RWPE2 (cell line): Measurements from ENCODE around the gene PITRM1.
A peak's percentile ranks its signal among the peaks of the same experiment; 100 is the strongest.

ENCODE experiments used
- ATAC-seq: fragments of 200-7000 bp; cut with Tn5 transposase; 3 replicates; pipeline ENCODE4 v1.9.1; 2021; ENCODE audit warnings: low read depth
- DNase-seq: peaks from one replicate; pipeline ENCODE4 v3.0.0-alpha.2; 2020; ENCODE audit warnings: low spot score
- H3K27ac ChIP-seq: fragments of 450-650 bp; 2 replicates; pipeline ENCODE4 v1.5.1; 2017; ENCODE audit warnings: mild to moderate bottlenecking; ENCODE audit not compliant: poor library complexity, severe bottlenecking
- H3K27me3 ChIP-seq: fragments of 250-450 bp; sonication (Bioruptor Pico); 2 replicates; pipeline ENCODE4 v1.5.1; 2021; ENCODE audit warnings: mild to moderate bottlenecking, moderate library complexity; ENCODE audit not compliant: insufficient read depth, poor library complexity, severe bottlenecking
- H3K36me3 ChIP-seq: fragments of 250-450 bp; sonication (Bioruptor Pico); 2 replicates; pipeline ENCODE4 v1.5.1; 2020; ENCODE audit warnings: low read depth, mild to moderate bottlenecking, moderate library complexity
- H3K4me1 ChIP-seq: fragments of 250-450 bp; sonication (Bioruptor Pico); 2 replicates; pipeline ENCODE4 v1.5.1; 2021; ENCODE audit warnings: mild to moderate bottlenecking, moderate library complexity; ENCODE audit not compliant: insufficient read depth, poor library complexity, severe bottlenecking
- H3K4me3 ChIP-seq: fragments of 250-450 bp; sonication (Bioruptor Pico); 2 replicates; pipeline ENCODE4 v1.5.1; 2021; ENCODE audit warnings: mild to moderate bottlenecking, moderate library complexity; ENCODE audit not compliant: severe bottlenecking
- H3K9me3 ChIP-seq: fragments of 250-450 bp; sonication (Bioruptor Pico); 2 replicates; pipeline ENCODE4 v1.5.1; 2021; ENCODE audit warnings: mild to moderate bottlenecking, moderate library complexity; ENCODE audit not compliant: severe bottlenecking
- CTCF ChIP-seq: fragments of 450-650 bp; IDR thresholded peaks from one replicate; pipeline ENCODE4 v1.5.1; 2017; ENCODE audit warnings: mild to moderate bottlenecking, moderate library complexity; ENCODE audit not compliant: poor library complexity, severe bottlenecking

PITRM1 gene

GRCh38 chr10:3162533-3162932 is 10.0 kb downstream of the PITRM1 start:
- ATAC-seq = no peak
- no peak overlapping the region for H3K4me3 ChIP-seq

GRCh38 chr10:3159152-3159551 is 13.4 kb downstream of the PITRM1 start:
- Histone ChIP-seq H3K4me1 (no peaks in the 10 kb centered on the region), H3K36me3 (peaks cover 83% of the 10 kb centered on the region)
- no peak for ATAC-seq

More at GRCh38 chr10:3162533-3162932, 10.0 kb downstream of the PITRM1 start:
- Histone ChIP-seq H3K4me1 (no peaks in the 10 kb centered on the region), H3K27me3 (no peaks in the 10 kb centered on the region), H3K36me3 (peaks cover 80% of the 10 kb centered on the region), H3K9me3 (no peaks in the 10 kb centered on the region), H3K27ac (no peak overlapping the region)
- TF ChIP-seq CTCF = peak; percentile 20
- no peak for DNase-seq

GRCh38 chr10:3154666-3155065 is 17.9 kb downstream of the PITRM1 start:
- TF ChIP-seq CTCF = no peak
- H3K36me3 ChIP-seq = peaks cover 62% of the 10 kb centered on the region
- no peak for DNase-seq

More at GRCh38 chr10:3159152-3159551, 13.4 kb downstream of the PITRM1 start:
- H3K27me3 ChIP-seq = no peaks in the 10 kb centered on the region
- H3K9me3 ChIP-seq = no peaks in the 10 kb centered on the region
- no peak for DNase-seq
- TF ChIP-seq CTCF = no peak
- H3K4me3 ChIP-seq = no peak overlapping the region
- H3K27ac ChIP-seq = no peak overlapping the region

GRCh38 chr10:3152566-3152935 is 20.0 kb downstream of the PITRM1 start:
- Histone ChIP-seq H3K9me3 (no peaks in the 10 kb centered on the region), H3K27me3 (no peaks in the 10 kb centered on the region), H3K4me1 (no peaks in the 10 kb centered on the region), H3K36me3 (peaks cover 66% of the 10 kb centered on the region), H3K4me3 (no peak overlapping the region), H3K27ac (no peak overlapping the region)
- DNase-seq (no peak), ATAC-seq (no peak)
- TF ChIP-seq CTCF = no peak

More at GRCh38 chr10:3154666-3155065, 17.9 kb downstream of the PITRM1 start:
- no peaks in the 10 kb centered on the region for H3K9me3 ChIP-seq
- H3K27ac ChIP-seq = no peak overlapping the region
- ATAC-seq = no peak
- no peak overlapping the region for H3K4me3 ChIP-seq
- H3K27me3 ChIP-seq = no peaks in the 10 kb centered on the region
- H3K4me1 ChIP-seq = no peaks in the 10 kb centered on the region

GRCh38 chr10:3151889-3152565 is 20.6 kb downstream of the PITRM1 start:
- no peak overlapping the region for H3K27ac ChIP-seq
- peaks cover 66% of the 10 kb centered on the region for H3K36me3 ChIP-seq
- no peak for TF ChIP-seq CTCF

More at GRCh38 chr10:3151889-3152565, 20.6 kb downstream of the PITRM1 start:
- DNase-seq = no peak
- H3K4me1 ChIP-seq = no peaks in the 10 kb centered on the region
- no peaks in the 10 kb centered on the region for H3K27me3 ChIP-seq
- no peak overlapping the region for H3K4me3 ChIP-seq
- peak; percentile 27; the same call in 1 of the 3 replicates for ATAC-seq
- H3K9me3 ChIP-seq = no peaks in the 10 kb centered on the region
